Activated naive CD4-positive, alpha-beta T cell treated with anti-CD3 and anti-CD28 coated beads, Interleukin-2, amount 50 U/mL, for 72 hours (primary cell): ENCODE data around the gene GTF3A. TPM values are rescaled to one million over a fixed set of nuclear protein-coding genes. Genes with fewer than 3 reads are reported as not detected.

Experiments
- ATAC-seq, 2 donors: fragments of 150-1000 bp; cut with Tn5 transposase; 2 replicates each; pipeline ENCODE4 v1.10.0; 2021; ENCODE audit warnings: mild to moderate bottlenecking in 2 of 2, moderate library complexity in 2 of 2
- DNase-seq, 2 donors: peaks; one replicate each; pipeline ENCODE4 v3.0.0; 2021 to 2022; ENCODE audit warnings: low spot score in 2 of 2
- H3K27ac Mint-ChIP-seq, 2 donors: one replicate each; pipeline ENCODE4 v1.8.0; 2022; ENCODE audit warnings: mild to moderate bottlenecking in 2 of 2, mixed read lengths in 2 of 2
- H3K36me3 Mint-ChIP-seq, 2 donors: one replicate each; pipeline ENCODE4 v1.8.0; 2022; ENCODE audit warnings: mixed read lengths in 2 of 2
- H3K9me3 Mint-ChIP-seq, 2 donors: one replicate each; pipeline ENCODE4 v1.8.0; 2022; ENCODE audit warnings: mixed read lengths in 2 of 2
- total RNA-seq, 2 donors: library from RNA; stranded (reverse); gene quantifications; one replicate each; pipeline ENCODE4 v1.2.3, GENCODE V29; 2022

GTF3A gene
- total RNA-seq, 2 donors from 2014 or later = 133 to 190 TPM

DNA sequence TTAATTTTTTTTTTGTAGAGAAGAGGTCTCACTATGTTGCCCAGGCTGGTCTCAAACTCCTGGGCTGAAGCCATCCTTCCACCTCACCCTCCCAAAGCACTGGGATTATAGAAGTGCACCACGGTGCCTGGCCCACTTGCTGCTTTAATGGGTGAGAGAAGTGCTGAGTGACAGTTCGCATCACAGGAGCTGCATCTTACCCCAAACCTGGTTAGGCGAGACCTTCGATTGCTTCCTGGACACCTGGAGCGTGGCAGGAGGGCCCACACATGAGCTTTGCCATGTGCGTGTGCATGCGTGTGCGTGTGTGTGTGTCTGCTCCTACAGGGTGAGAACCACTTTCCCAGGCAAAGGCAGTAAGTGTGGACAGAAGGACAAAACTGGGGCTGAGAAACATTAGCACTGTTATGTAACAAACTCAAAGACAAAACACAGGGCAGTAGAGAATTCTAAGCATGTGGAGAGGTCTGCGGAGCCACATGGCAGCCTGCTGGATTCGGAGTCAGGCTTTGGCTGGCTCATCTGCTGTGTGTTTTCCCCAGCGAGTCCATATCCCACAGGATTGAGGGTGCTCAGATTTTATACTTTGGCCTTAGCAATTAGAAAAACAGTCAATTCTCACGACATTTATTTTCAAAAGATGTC, 37.6 kb downstream of the GTF3A start:
- ATAC-seq (no peak), DNase-seq (no peak)
- peaks cover 0 to 5% of the 10 kb centered on the region in 2 donors for H3K9me3 Mint-ChIP-seq
- H3K36me3 Mint-ChIP-seq = peaks cover 0 to 5% of the 10 kb centered on the region in 2 donors
- no peak overlapping the region for H3K27ac Mint-ChIP-seq

GRCh38 chr13:27463500-27463899, 39.1 kb downstream of the GTF3A start:
- DNase-seq (no peak), ATAC-seq (no peak)
- Mint-ChIP-seq H3K27ac (no peak overlapping the region), H3K9me3 (peaks cover 0 to 5% of the 10 kb centered on the region in 2 donors), H3K36me3 (no peaks in the 10 kb centered on the region)

GRCh38 chr13:27465611-27466010, 41.2 kb downstream of the GTF3A start:
- no peak for ATAC-seq
- Mint-ChIP-seq H3K36me3 (no peaks in the 10 kb centered on the region), H3K27ac (no peak overlapping the region), H3K9me3 (no peaks in the 10 kb centered on the region)
- no peak for DNase-seq

GRCh38 chr13:27466513-27466912, 42.1 kb downstream of the GTF3A start:
- ATAC-seq = no peak
- H3K27ac Mint-ChIP-seq = no peak overlapping the region
- H3K9me3 Mint-ChIP-seq = no peaks in the 10 kb centered on the region
- DNase-seq = no peak
- no peaks in the 10 kb centered on the region for H3K36me3 Mint-ChIP-seq

GRCh38 chr13:27470075-27470820, 45.8 kb downstream of the GTF3A start:
- no peak overlapping the region for H3K27ac Mint-ChIP-seq
- no peaks in the 10 kb centered on the region for H3K36me3 Mint-ChIP-seq
- no peak for ATAC-seq
- H3K9me3 Mint-ChIP-seq = no peaks in the 10 kb centered on the region
- no peak for DNase-seq

GRCh38 chr13:27472441-27472840, 48.0 kb downstream of the GTF3A start:
- H3K27ac Mint-ChIP-seq = no peak overlapping the region
- ATAC-seq = no peak
- H3K9me3 Mint-ChIP-seq = no peaks in the 10 kb centered on the region
- no peak for DNase-seq
- no peaks in the 10 kb centered on the region for H3K36me3 Mint-ChIP-seq

DNA sequence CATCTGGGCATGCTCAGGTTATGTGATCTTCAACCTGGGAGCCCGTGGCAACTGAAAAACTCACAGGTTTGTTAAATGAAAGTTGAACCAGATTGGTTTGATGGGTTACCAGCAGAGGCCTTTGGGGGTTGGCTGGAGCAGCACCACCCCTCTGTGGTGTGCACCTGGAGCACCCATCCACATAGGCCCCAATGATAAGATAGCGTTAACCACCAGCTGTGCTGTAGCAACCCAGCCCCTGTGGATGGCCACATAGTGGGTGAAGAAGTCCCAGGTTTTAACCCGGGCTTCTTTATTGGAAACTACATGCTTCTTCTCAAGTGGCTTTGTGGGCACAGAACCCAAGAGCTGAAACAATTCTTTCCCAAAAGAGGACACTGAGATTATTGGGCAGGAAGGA, 48.5 kb downstream of the GTF3A start:
- H3K9me3 Mint-ChIP-seq = no peaks in the 10 kb centered on the region
- no peak for DNase-seq
- H3K36me3 Mint-ChIP-seq = no peaks in the 10 kb centered on the region
- H3K27ac Mint-ChIP-seq = no peak overlapping the region
- ATAC-seq = no peak

DNA sequence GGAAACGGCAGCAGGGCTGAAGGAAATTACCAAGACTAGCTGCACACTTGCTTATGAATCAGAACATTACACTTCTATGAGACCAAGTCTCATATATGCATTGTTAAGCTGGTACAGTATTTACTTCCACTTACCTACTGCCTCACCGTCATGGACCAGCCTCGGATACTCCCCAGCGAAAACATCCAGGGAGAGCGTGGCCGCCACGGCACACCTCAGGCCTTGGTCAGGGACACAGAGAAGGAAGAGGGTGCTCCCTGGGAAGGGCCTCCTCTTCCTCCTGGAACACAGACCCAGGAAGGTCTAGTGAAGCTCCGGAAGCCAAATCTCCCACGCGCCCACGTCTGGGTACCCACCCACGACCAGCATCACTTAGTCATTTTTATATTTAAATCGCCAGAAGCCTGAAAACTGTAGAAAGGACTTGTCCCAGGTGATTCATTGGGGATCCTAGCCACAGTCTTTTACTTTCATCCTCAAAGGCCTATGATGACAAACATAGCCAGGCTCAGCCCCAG, 50.4 kb downstream of the GTF3A start:
- H3K27ac Mint-ChIP-seq = no peak overlapping the region
- DNase-seq (no peak), ATAC-seq (no peak)
- H3K9me3 Mint-ChIP-seq = no peaks in the 10 kb centered on the region
- no peaks in the 10 kb centered on the region for H3K36me3 Mint-ChIP-seq

- no peak overlapping the region for H3K27ac Mint-ChIP-seq
- peaks cover 0 to under 1% of the 10 kb centered on the region in 2 donors for H3K36me3 Mint-ChIP-seq
- peak; percentile 34 to 38 for ATAC-seq
Measured at GRCh38 chr13:27476943-27477703, 52.7 kb downstream of the GTF3A start.

GRCh38 chr13:27481766-27482165, 57.3 kb downstream of the GTF3A start:
- H3K36me3 Mint-ChIP-seq = peaks cover 0 to 8% of the 10 kb centered on the region in 2 donors
- peaks cover 4 to 13% of the 10 kb centered on the region in 2 donors for H3K9me3 Mint-ChIP-seq
- H3K27ac Mint-ChIP-seq = no peak overlapping the region
- ATAC-seq (peak; percentile 40 to 49), DNase-seq (peak in 1 of 2 donors; percentile 57)

More at GRCh38 chr13:27476943-27477703, 52.7 kb downstream of the GTF3A start:
- H3K9me3 Mint-ChIP-seq = peaks cover 0 to under 1% of the 10 kb centered on the region in 2 donors
- no peak for DNase-seq

- no peak for DNase-seq
- H3K27ac Mint-ChIP-seq = no peak overlapping the region
Measured at GRCh38 chr13:27482983-27483382, 58.6 kb downstream of the GTF3A start.

DNA sequence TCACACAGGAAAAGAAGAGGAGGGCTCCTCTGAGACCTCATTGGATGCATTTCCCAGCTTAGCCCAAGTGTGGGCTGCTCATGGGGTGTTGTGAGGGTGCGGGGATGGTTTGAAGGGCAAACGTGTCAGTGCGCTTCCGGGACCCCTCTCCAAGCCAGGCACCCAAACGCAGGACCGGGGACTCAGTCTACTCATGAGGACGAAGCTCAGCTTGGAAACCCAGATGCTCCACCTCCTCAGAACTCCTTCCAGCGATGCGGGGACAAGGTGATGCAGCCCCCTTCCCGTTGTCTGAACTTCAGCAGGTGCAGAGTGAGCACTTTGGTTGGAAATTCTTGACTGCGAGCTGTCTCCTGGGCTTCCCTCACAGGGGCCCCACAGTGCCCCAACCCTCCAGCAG, 59.0 kb downstream of the GTF3A start:
- H3K9me3 Mint-ChIP-seq = peaks cover 4 to 13% of the 10 kb centered on the region in 2 donors
- H3K36me3 Mint-ChIP-seq = peaks cover 0 to 8% of the 10 kb centered on the region in 2 donors
- no peak for ATAC-seq

More at GRCh38 chr13:27482983-27483382, 58.6 kb downstream of the GTF3A start:
- Mint-ChIP-seq H3K36me3 (peaks cover 0 to 8% of the 10 kb centered on the region in 2 donors), H3K9me3 (peaks cover 4 to 13% of the 10 kb centered on the region in 2 donors)
- ATAC-seq = no peak

More for the DNA sequence above, 59.0 kb downstream of the GTF3A start:
- H3K27ac Mint-ChIP-seq = no peak overlapping the region
- no peak for DNase-seq

Other genes with a start within 250 kb of the GTF3A start
- 1,000 to 10,000 TPM; 1,438 to 1,746 TPM for gene RPL21, start 173.1 kb upstream of the GTF3A start, total RNA-seq
- 1 to 10 TPM; 1.8 to 3.4 TPM for gene RASL11A, start 153.8 kb upstream of the GTF3A start, total RNA-seq
- gene MTIF3, start 25.9 kb downstream of the GTF3A start, total RNA-seq = 10 to 100 TPM; 34.7 to 49.7 TPM
- 1 to 10 TPM; 4.9 to 7.7 TPM for gene LNX2, start 195.9 kb downstream of the GTF3A start, total RNA-seq
- 100 to 1,000 TPM; 159 to 166 TPM for gene POLR1D, start 197.3 kb downstream of the GTF3A start, total RNA-seq